ENCODE results near the gene CD7. TPM values are rescaled to one million over a fixed set of nuclear protein-coding genes. Genes with fewer than 3 reads are reported as not detected.

The CD7 gene
- total RNA-seq, 2 experiments from 2014 or later, result 289 to 292 TPM

- H3K36me3 Mint-ChIP-seq (ENCODE audit: low read depth), result no peaks in the 10 kb centered on the region
- no peaks in the 10 kb centered on the region for H3K9me3 Mint-ChIP-seq
- peaks cover 15% of the 10 kb centered on the region for H3K4me1 Mint-ChIP-seq (ENCODE audit: low read depth)
- ATAC-seq (no peak), DNase-seq (no peak)
- no peak overlapping the region for H3K4me3 Mint-ChIP-seq
- POLR2A ChIA-PET, result no interaction called here
- TF ChIP-seq CTCF (IDR thresholded peaks at IDR 0.05), result no peak
- CTCF ChIA-PET, result interaction anchor here (0.7 kb wide), 1 partner anchor 196 kb away, joined by 3 read pairs; no protein-coding TSS in a partner anchor
- intact Hi-C loops (cut with micrococcal nuclease), result loop anchor here (5.0 kb wide), 1 partner anchor 57 kb away; no protein-coding TSS in a partner anchor
- H3K27ac Mint-ChIP-seq, result no peak overlapping the region
- peaks cover 12% of the 10 kb centered on the region for H3K27me3 Mint-ChIP-seq
These were observed 37.4 kb upstream of the CD7 start for GRCh38 chr17:82354804-82355308.

- peaks cover 10% of the 10 kb centered on the region for H3K4me1 Mint-ChIP-seq (ENCODE audit: low read depth)
- intact Hi-C loops (cut with micrococcal nuclease), result loop anchor here (5.0 kb wide), 1 partner anchor 59 kb away; no protein-coding TSS in a partner anchor
- ChIA-PET CTCF (interaction anchor here (1.1 to 1.4 kb wide), 3 partner anchors 9 to 113 kb away, joined by 4 to 6 read pairs (median 4); no protein-coding TSS in a partner anchor), POLR2A (no interaction called here)
- no peaks in the 10 kb centered on the region for H3K36me3 Mint-ChIP-seq (ENCODE audit: low read depth)
- no peak overlapping the region for H3K27ac Mint-ChIP-seq
- TF ChIP-seq CTCF (IDR thresholded peaks at IDR 0.05), result no peak
- ATAC-seq (no peak), DNase-seq (no peak)
- no peaks in the 10 kb centered on the region for H3K9me3 Mint-ChIP-seq
- no peak overlapping the region for H3K4me3 Mint-ChIP-seq
- peaks cover 12% of the 10 kb centered on the region for H3K27me3 Mint-ChIP-seq
These were observed 36.1 kb upstream of the CD7 start for GRCh38 chr17:82353484-82353883.

- ChIA-PET CTCF (interaction anchor here (0.6 to 3.1 kb wide), 27 partner anchors 11 to 176 kb away, joined by 3 to 14 read pairs (median 4); partner anchors contain the start of genes HEXD, OGFOD3 and SECTM1), POLR2A (interaction anchor here (1.0 to 1.1 kb wide), 2 partner anchors 16 to 30 kb away, joined by 3 read pairs; no protein-coding TSS in a partner anchor)
- Mint-ChIP-seq H3K36me3 (ENCODE audit: low read depth) (no peaks in the 10 kb centered on the region), H3K4me1 (ENCODE audit: low read depth) (peaks cover 6% of the 10 kb centered on the region), H3K4me3 (no peak overlapping the region), H3K9me3 (no peaks in the 10 kb centered on the region), H3K27ac (no peak overlapping the region), H3K27me3 (peaks cover 8% of the 10 kb centered on the region)
- intact Hi-C loops (cut with micrococcal nuclease), result loop anchor here (5.0 kb wide), 1 partner anchor 60 kb away; no protein-coding TSS in a partner anchor
- TF ChIP-seq CTCF (IDR thresholded peaks at IDR 0.05), result peak; percentile 91
- DNase-seq, result peak; percentile 93
- peak; percentile 82 for ATAC-seq
These were observed 34.5 kb upstream of the CD7 start for GRCh38 chr17:82351713-82352488.

GRCh38 chr17:82351254-82351712, 33.9 kb upstream of the CD7 start:
- Mint-ChIP-seq H3K4me1 (ENCODE audit: low read depth) (peaks cover 12% of the 10 kb centered on the region), H3K9me3 (no peaks in the 10 kb centered on the region), H3K27ac (no peak overlapping the region), H3K27me3 (peaks cover 10% of the 10 kb centered on the region), H3K4me3 (no peak overlapping the region), H3K36me3 (ENCODE audit: low read depth) (no peaks in the 10 kb centered on the region)
- no peak for DNase-seq
- ChIA-PET CTCF (interaction anchor here (0.6 to 3.1 kb wide), 23 partner anchors 11 to 255 kb away, joined by 3 to 14 read pairs (median 4); partner anchors contain the start of genes HEXD and OGFOD3), POLR2A (interaction anchor here (1.0 to 1.1 kb wide), 2 partner anchors 15 to 30 kb away, joined by 3 read pairs; no protein-coding TSS in a partner anchor)
- intact Hi-C loops (cut with micrococcal nuclease), result loop anchor here (5.0 kb wide), 1 partner anchor 61 kb away; no protein-coding TSS in a partner anchor
- no peak for TF ChIP-seq CTCF (IDR thresholded peaks at IDR 0.05)
- ATAC-seq, result no peak
